ENCODE data around the gene MFAP3L.
"Not testable (repeated sequence)": the region's sequence is repeated elsewhere in the genome, so short reads cannot be mapped to it uniquely, and the experiment has no call there.

MFAP3L gene

DNA sequence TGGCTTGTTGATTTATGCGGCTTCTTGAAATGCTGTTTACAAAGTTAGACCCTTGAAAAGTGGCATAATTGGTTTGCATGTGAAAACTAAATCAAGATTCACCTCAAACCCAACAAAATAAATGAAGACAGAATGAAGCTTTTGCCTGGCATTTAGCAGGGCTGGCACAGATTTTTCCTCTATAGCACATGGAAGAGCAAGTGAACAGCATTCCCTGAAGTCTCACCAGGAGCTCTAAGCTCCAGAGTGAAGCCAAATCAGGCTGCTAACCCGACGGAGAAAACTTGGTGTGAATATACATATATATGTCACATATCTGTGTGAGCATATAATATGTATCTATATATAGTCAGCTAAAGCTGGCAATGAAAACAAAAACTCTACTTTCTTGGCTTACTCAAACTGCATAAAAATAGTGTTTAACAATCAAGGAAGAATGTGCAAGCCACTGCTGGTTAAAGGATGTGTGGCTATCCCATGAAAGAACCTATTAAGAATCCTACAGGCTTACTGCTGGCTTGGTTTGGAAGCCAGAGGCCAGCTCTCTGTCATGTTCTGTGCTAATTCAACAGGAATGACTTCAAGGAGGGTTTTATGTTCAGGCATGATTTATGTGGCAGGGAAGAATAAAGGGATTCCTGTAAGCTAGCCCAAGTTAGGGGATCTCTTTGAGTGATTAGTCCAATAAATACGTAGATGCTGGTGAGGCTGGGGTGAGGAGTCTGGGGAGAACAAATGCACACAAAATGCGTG is 69.9 kb downstream of the MFAP3L start:
- Histone ChIP-seq H3K4me1 (ENCODE audit: insufficient read depth, low read length) (0 out of 2 replicates have a peak, but pooled peaks cover 12% of the 10 kb centered on the region), H3K36me3 (ENCODE audit: insufficient read depth, low read length) (no peaks in the 10 kb centered on the region), H3K9me3 (ENCODE audit: control insufficient read depth, insufficient read depth, low read length) (no peaks in the 10 kb centered on the region), H3K9ac (ENCODE audit: low read depth, low read length) (no peak overlapping the region)

DNA sequence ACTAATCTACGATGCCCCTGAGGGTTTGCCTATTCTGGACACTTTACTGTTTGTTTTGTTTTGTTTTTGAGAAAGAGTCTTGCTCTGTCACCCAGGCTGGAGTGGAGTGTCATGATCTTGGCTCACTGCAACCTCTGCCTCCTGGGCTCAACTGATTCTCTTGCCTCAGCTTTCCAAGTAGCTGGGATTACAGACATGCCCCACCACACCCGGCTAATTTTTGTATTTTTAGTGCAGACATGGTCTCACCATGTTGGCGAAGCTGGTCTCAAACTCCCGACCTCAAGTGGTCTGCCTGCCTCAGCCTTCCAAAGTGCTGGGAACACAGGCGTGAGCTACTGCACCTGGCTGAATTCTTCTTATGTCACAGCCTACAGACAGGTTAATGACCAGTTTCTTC is 70.7 kb downstream of the MFAP3L start:
- no peak overlapping the region for H3K9ac ChIP-seq (ENCODE audit: low read depth, low read length)
- no peaks in the 10 kb centered on the region for H3K36me3 ChIP-seq (ENCODE audit: insufficient read depth, low read length)
- H3K9me3 ChIP-seq (ENCODE audit: control insufficient read depth, insufficient read depth, low read length) = no peaks in the 10 kb centered on the region
- H3K4me1 ChIP-seq (ENCODE audit: insufficient read depth, low read length) = 0 out of 2 replicates have a peak, but pooled peaks cover 12% of the 10 kb centered on the region

DNA sequence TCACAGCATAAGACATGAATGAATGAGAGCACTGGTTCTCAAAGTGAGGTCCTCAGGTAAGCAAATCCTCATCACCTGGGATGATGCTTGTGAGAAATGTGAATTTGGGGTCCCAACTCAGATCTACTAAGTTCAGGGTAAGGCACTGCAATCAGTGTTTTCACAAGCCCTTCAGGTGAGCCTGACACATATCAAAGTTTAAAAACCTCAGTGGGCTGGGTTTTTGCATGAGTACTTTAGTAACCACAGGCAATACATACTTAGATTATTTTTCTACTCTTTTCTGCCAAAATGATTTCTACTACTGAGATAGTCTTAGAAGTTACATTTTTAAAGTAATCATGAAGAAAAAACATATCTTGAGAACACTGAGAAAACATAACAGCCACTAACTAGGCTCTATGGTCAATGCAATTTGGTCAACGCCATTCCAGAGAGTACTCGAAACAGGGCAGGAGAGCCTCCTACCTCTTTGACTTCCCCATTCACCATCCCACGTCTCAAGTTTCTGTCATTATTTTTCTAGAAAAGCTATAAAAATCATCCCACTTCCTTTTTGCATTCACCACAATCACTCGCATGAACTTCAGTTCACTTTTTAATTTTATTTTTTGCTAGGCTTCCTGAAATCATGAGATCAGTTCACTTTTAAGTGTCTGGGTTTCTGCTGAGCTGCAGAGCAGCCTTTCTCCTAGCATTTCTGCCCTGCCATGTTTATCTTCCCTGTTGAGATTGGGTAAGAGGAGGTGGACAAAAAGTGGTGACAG is 73.8 kb downstream of the MFAP3L start:
- no peak overlapping the region for H3K9ac ChIP-seq (ENCODE audit: low read depth, low read length)
- H3K36me3 ChIP-seq (ENCODE audit: insufficient read depth, low read length) = no peaks in the 10 kb centered on the region
- H3K9me3 ChIP-seq (ENCODE audit: control insufficient read depth, insufficient read depth, low read length) = no peaks in the 10 kb centered on the region
- no peaks in the 10 kb centered on the region for H3K4me1 ChIP-seq (ENCODE audit: insufficient read depth, low read length)

DNA sequence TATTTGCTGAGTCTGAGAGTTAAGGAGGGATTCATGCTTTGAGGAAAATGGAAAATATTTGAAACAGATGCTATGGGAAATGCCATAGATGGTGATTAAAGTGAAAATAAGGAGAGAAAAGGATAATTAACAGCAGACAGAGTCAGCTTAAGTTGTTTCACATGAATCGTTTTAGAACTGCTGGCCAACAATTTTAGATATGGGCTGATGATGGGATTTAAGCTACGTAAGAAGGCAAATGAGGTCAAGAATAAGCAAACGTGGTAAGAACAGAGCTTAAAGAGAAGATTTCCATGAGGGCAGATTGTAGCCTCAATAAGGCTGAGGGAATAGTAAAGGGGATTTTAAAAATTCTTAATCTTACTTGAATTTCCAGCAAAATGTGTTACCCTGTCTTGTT is 77.9 kb downstream of the MFAP3L start:
- Histone ChIP-seq H3K9ac (ENCODE audit: low read depth, low read length) (no peak overlapping the region), H3K4me1 (ENCODE audit: insufficient read depth, low read length) (no peaks in the 10 kb centered on the region), H3K36me3 (ENCODE audit: insufficient read depth, low read length) (no peaks in the 10 kb centered on the region), H3K9me3 (ENCODE audit: control insufficient read depth, insufficient read depth, low read length) (no peaks in the 10 kb centered on the region; the same call in 1 of the 2 replicates)

DNA sequence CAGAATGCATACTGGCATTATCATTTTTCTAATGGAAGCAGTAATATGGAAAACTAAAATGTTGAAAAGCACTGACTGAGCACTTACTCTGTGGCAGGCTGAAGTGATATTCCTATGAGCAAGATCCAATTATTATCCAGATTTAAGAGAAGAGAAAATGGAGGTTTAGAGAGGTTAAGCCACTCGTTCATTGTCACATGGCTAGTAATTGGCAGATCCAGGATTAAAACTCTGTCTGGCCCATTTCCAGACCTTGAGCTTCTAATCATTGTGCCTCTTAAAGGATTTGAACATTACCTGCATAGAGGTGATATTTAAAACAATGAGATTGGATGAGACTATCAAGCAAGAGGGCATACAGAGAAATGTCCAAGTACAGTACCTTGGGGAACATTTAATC is 80.6 kb downstream of the MFAP3L start:
- Histone ChIP-seq H3K9me3 (ENCODE audit: control insufficient read depth, insufficient read depth, low read length) (no peaks in the 10 kb centered on the region; the same call in 1 of the 2 replicates), H3K9ac (ENCODE audit: low read depth, low read length) (no peak overlapping the region), H3K4me1 (ENCODE audit: insufficient read depth, low read length) (0 out of 2 replicates have a peak, but pooled peaks cover 7% of the 10 kb centered on the region), H3K36me3 (ENCODE audit: insufficient read depth, low read length) (no peaks in the 10 kb centered on the region)

DNA sequence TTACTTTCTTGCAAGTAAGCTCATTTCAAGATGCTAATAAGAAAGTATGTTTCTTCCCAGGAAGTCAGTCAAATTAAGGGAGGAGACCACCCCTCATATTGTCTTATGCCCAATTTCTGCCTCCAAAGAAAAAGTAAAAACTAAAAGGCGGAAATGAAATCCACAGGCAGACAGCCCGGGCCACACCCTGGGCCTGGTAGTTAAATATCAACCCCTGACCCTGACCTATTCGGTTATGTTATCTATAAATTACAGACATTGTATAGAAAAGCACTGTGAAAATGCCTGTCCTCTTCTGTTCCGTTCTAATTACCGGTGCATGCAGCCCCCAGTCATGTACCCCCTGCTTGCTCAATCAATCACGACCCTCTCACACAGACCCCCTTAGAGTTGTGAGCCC is 82.6 kb downstream of the MFAP3L start:
- not testable (repeated sequence) for H3K9ac ChIP-seq (ENCODE audit: low read depth, low read length); H3K4me1 ChIP-seq (ENCODE audit: insufficient read depth, low read length); H3K9me3 ChIP-seq (ENCODE audit: control insufficient read depth, insufficient read depth, low read length); H3K36me3 ChIP-seq (ENCODE audit: insufficient read depth, low read length)

DNA sequence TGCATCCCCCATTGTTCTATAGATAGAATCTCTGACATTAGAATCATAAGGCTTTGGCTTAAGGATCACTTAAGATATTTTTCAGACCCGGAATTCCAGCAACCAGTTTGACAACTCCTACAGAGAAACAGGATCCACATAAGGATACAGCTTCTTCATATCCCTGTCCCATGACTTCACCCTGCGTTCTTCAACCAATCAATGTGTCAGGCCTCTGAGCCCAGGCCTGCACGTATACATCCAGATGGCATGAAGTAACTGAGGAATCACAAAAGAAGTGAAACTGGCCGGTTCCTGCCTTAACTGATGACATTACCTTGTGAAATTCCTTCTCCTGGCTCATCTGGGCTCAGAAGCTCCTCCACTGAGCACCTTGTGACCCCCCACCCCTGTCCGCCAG is 85.1 kb downstream of the MFAP3L start:
- H3K9me3 ChIP-seq (ENCODE audit: control insufficient read depth, insufficient read depth, low read length) = no peaks in the 10 kb centered on the region; the same call in 1 of the 2 replicates

DNA sequence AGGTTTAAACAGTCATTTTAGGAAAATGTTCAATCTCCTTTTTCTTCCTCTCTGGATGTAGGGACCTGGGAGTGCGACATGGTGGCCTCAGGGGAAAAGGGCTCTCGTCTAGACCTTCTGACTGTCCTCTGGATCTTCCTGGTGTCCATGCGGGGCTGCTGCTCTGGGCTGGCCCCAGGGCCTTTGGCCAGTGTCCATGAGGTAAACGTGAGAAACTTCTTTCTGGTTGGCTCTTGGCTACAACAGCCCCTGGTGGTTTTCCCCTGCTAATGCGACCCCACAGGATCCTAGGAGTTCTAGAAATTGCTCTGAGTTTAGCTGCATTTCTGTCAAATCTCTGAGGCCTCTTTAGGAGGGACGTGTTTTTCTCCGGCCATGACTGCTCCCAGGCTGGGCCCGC is 85.7 kb downstream of the MFAP3L start:
- no peaks in the 10 kb centered on the region for H3K36me3 ChIP-seq (ENCODE audit: insufficient read depth, low read length)
- H3K4me1 ChIP-seq (ENCODE audit: insufficient read depth, low read length) = 0 out of 2 replicates have a peak, but pooled peaks cover 7% of the 10 kb centered on the region
- no peaks in the 10 kb centered on the region; the same call in 1 of the 2 replicates for H3K9me3 ChIP-seq (ENCODE audit: control insufficient read depth, insufficient read depth, low read length)
- H3K9ac ChIP-seq (ENCODE audit: low read depth, low read length) = no peak overlapping the region

More for the DNA sequence above, 85.1 kb downstream of the MFAP3L start:
- Histone ChIP-seq H3K9ac (ENCODE audit: low read depth, low read length) (no peak overlapping the region), H3K36me3 (ENCODE audit: insufficient read depth, low read length) (no peaks in the 10 kb centered on the region), H3K4me1 (ENCODE audit: insufficient read depth, low read length) (0 out of 2 replicates have a peak, but pooled peaks cover 7% of the 10 kb centered on the region)

Measured in ES-I3 (cell line).